Keratinocyte (primary cell): ENCODE measurements around the gene DNAJB4. TPM values are rescaled to one million over a fixed set of nuclear protein-coding genes. Genes with fewer than 3 reads are reported as not detected.

Experiments
- DNase-seq: peaks from one replicate; pipeline ENCODE4 v3.0.0-alpha.2; 2011; ENCODE audit warnings: low read depth, missing footprints, low spot score
- FAIRE-seq: peaks from 2 replicates; lab custom pipeline; 2011; peaks lifted over from hg19 to GRCh38; lab: Jason Lieb, UNC
- H2AFZ ChIP-seq: 2 replicates; pipeline ENCODE4 v1.6.0; 2012; ENCODE audit warnings: low read length, control low read depth, inconsistent platforms; ENCODE audit not compliant: control insufficient read depth
- H3K27ac ChIP-seq: 2 replicates; pipeline ENCODE4 v1.5.1; 2011; ENCODE audit warnings: low read length; ENCODE audit not compliant: control insufficient read depth, insufficient read depth
- H3K27me3 ChIP-seq: 3 replicates; pipeline ENCODE4 v1.6.0; 2011; ENCODE audit warnings: low read length; ENCODE audit not compliant: control insufficient read depth, insufficient read depth; ENCODE audit errors: extremely low read depth
- H3K36me3 ChIP-seq, 2 experiments: 2 replicates in 1 of 2; 3 replicates in 1 of 2; pipeline ENCODE4 v1.5.1; 2011; ENCODE audit warnings: low read length in 2 of 2, mild to moderate bottlenecking in 1 of 2; ENCODE audit not compliant: control insufficient read depth in 2 of 2, insufficient read depth in 2 of 2; ENCODE audit errors: extremely low read depth in 1 of 2
- H3K4me1 ChIP-seq: 3 replicates; pipeline ENCODE4 v1.5.1; 2011; ENCODE audit warnings: low read length; ENCODE audit not compliant: control insufficient read depth, insufficient read depth; ENCODE audit errors: extremely low read depth
- H3K4me2 ChIP-seq: 3 replicates; pipeline ENCODE4 v1.6.0; 2011; ENCODE audit warnings: low read depth, low read length; ENCODE audit not compliant: control insufficient read depth, insufficient read depth; ENCODE audit errors: extremely low read depth
- H3K4me3 ChIP-seq, 3 experiments: fragments of 200-600 bp in 1 of 3; sonication (generic) in 1 of 3; 2 replicates in 2 of 3; 3 replicates in 1 of 3; pipeline ENCODE4 v1.5.1; 2011 to 2016; ENCODE audit warnings: low read length in 3 of 3, mild to moderate bottlenecking in 3 of 3, control low read depth in 2 of 3, inconsistent platforms in 1 of 3, low read depth in 1 of 3, mixed read lengths in 1 of 3, mixed run types in 1 of 3, moderate library complexity in 1 of 3; ENCODE audit not compliant: control insufficient read depth in 2 of 3, insufficient read depth in 2 of 3; ENCODE audit errors: extremely low read depth in 1 of 3
- H3K79me2 ChIP-seq: 2 replicates; pipeline ENCODE4 v1.6.0; 2012; ENCODE audit warnings: low read length; ENCODE audit not compliant: control insufficient read depth, insufficient read depth
- H3K9ac ChIP-seq: 3 replicates; pipeline ENCODE4 v1.6.0; 2011; ENCODE audit warnings: low read length; ENCODE audit not compliant: control insufficient read depth, insufficient read depth; ENCODE audit errors: extremely low read depth
- H3K9me1 ChIP-seq: 3 replicates; pipeline ENCODE4 v1.6.0; 2011; ENCODE audit warnings: low read length; ENCODE audit not compliant: control insufficient read depth, insufficient read depth; ENCODE audit errors: extremely low read depth
- H3K9me3 ChIP-seq: 2 replicates; pipeline ENCODE4 v1.5.1; 2012; ENCODE audit warnings: low read depth, low read length; ENCODE audit not compliant: control insufficient read depth
- H4K20me1 ChIP-seq: 3 replicates; pipeline ENCODE4 v1.6.0; 2011; ENCODE audit warnings: low read length; ENCODE audit not compliant: control insufficient read depth, insufficient read depth; ENCODE audit errors: extremely low read depth
- CTCF ChIP-seq, 3 experiments: IDR thresholded peaks in 1 of 3; conservative IDR thresholded peaks in 1 of 3; optimal IDR thresholded peaks in 1 of 3; 2 replicates in 2 of 3; 3 replicates in 1 of 3; pipeline versions ENCODE3 to v1.5.1; 2011; ENCODE audit warnings: low read length in 3 of 3, mild to moderate bottlenecking in 3 of 3, moderate library complexity in 2 of 3, control low read depth in 1 of 3, inconsistent platforms in 1 of 3; ENCODE audit not compliant: insufficient read depth in 2 of 3; ENCODE audit errors: extremely low read depth in 1 of 3
- EZH2 ChIP-seq: IDR thresholded peaks from one replicate; pipeline ENCODE4 v1.6.1; 2012; ENCODE audit warnings: inconsistent platforms, mild to moderate bottlenecking, low read length, moderate library complexity
- dilution Hi-C: fragments of 300-500 bp; cut with MboI; formaldehyde crosslinking; loops from one replicate; pipeline ENCODE4 v1.7.0; 2020; ENCODE audit warnings: low sequenced_read_pairs; ENCODE audit not compliant: extremely low pct_ligation_motif_present
- polyA plus RNA-seq, 5 experiments: library from polyadenylated mRNA; depleted of rRNA in 3 of 5; stranded (reverse) in 3 of 5; stranded (forward) in 1 of 5; unstranded in 1 of 5; fragments of >200 nt; gene quantifications; 1 replicate in 1 of 5; 2 replicates in 3 of 5; 3 replicates in 1 of 5; pipeline versions ENCODE4 v1.2.1 to v1.2.3, GENCODE V29; 2011 to 2012; ENCODE audit warnings: missing spikeins in 2 of 5, low read depth in 1 of 5, low replicate concordance in 1 of 5

DNAJB4 gene
- polyA plus RNA-seq, 1 donor (not counting 4 experiments of a cell fraction or from before 2014, with no cell fraction given) = 30.9 TPM

GRCh38 chr1:77989744-77990143, 15.0 kb upstream of the DNAJB4 start:
- dilution Hi-C loops = no loop called here
- TF ChIP-seq EZH2 (no peak), CTCF (optimal IDR thresholded peaks at IDR 0.05 in 1 of 3, IDR thresholded peaks at IDR 0.05 in 1 of 3, conservative IDR thresholded peaks at IDR 0.05 in 1 of 3; ENCODE audit: extremely low read depth in 1 of 3, insufficient read depth in 2 of 3, low read length in 3 of 3) (no peak)
- H3K4me2 ChIP-seq = no peak overlapping the region
- no peaks in the 10 kb centered on the region for H4K20me1 ChIP-seq
- no peaks in the 10 kb centered on the region for H3K9me1 ChIP-seq
- H3K27ac ChIP-seq = no peak overlapping the region
- DNase-seq = no peak
- FAIRE-seq = no peak
- peaks cover 14% of the 10 kb centered on the region for H3K4me1 ChIP-seq
- no peak overlapping the region for H2AFZ ChIP-seq
- H3K27me3 ChIP-seq = no peaks in the 10 kb centered on the region
- no peaks in the 10 kb centered on the region for H3K9me3 ChIP-seq
- peaks cover 0 to 2% of the 10 kb centered on the region in 2 experiments for H3K36me3 ChIP-seq
- no peak overlapping the region for H3K4me3 ChIP-seq
- H3K9ac ChIP-seq = no peak overlapping the region
- H3K79me2 ChIP-seq = peaks cover 48% of the 10 kb centered on the region

GRCh38 chr1:77990629-77991204, 14.0 kb upstream of the DNAJB4 start:
- TF ChIP-seq CTCF (optimal IDR thresholded peaks at IDR 0.05 in 1 of 3, IDR thresholded peaks at IDR 0.05 in 1 of 3, conservative IDR thresholded peaks at IDR 0.05 in 1 of 3; ENCODE audit: extremely low read depth in 1 of 3, insufficient read depth in 2 of 3, low read length in 3 of 3) (no peak), EZH2 (no peak)
- dilution Hi-C loops = no loop called here
- no peak overlapping the region for H2AFZ ChIP-seq
- no peak overlapping the region for H3K27ac ChIP-seq
- no peaks in the 10 kb centered on the region for H4K20me1 ChIP-seq
- peaks cover 14% of the 10 kb centered on the region for H3K4me1 ChIP-seq
- no peaks in the 10 kb centered on the region for H3K9me1 ChIP-seq
- peaks cover 52% of the 10 kb centered on the region for H3K79me2 ChIP-seq
- H3K36me3 ChIP-seq = peaks cover 0 to 3% of the 10 kb centered on the region in 2 experiments
- no peak overlapping the region for H3K4me3 ChIP-seq
- H3K9me3 ChIP-seq = no peaks in the 10 kb centered on the region
- no peak overlapping the region for H3K9ac ChIP-seq
- no peaks in the 10 kb centered on the region for H3K27me3 ChIP-seq
- FAIRE-seq (no peak), DNase-seq (no peak)
- no peak overlapping the region for H3K4me2 ChIP-seq
